ENCODE results near the gene ALDH16A1.
"Not testable (repeated sequence)": the region's sequence is repeated elsewhere in the genome, so short reads cannot be mapped to it uniquely, and the experiment has no call there.

ALDH16A1 gene

DNA sequence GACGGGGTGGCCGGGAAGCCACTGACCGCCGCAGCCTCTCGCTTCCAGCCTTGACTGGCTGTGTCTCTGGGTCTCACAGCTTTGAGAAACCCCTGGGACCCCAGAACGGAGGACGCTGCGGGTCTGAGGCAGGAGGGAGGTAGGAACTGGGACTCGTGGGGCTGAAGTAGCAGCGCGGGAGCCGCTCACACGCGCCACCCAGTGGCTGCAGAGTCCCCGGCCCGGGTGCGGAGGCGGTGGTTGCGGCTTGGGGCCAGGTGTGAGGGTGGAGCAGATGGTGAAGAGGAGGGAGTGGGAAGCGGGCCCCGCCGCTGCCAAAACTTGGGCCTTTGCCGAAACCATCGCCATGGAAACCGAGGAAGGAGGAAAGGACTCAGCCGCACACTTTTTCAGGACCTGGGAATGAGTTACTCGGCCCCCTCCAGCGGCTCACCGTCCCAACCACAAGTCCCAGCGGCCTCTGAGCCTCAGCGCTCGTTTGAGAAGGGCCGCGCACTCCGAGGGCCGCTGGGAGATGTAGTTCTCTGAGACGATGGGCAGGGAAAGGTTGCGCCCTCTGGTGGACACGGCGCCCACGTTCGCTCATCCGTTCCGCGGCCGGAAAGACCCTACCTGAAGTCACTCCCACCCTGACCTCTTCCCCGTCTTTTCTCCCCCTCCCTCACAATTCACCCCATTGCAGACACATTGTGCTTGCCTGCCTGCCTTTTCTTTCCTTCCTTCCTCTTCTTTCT lies 9.5 kb upstream of the ALDH16A1 start:
- H3K27ac Mint-ChIP-seq = no peak overlapping the region
- peaks cover 43% of the 10 kb centered on the region for H3K27me3 Mint-ChIP-seq (ENCODE audit: low read depth, poor library complexity)
- H3K4me1 Mint-ChIP-seq = peaks cover 43% of the 10 kb centered on the region
- peak; percentile 96 for DNase-seq
- H3K4me3 Mint-ChIP-seq = peak overlapping the region; percentile 82
- TF ChIP-seq, protein P1, sequence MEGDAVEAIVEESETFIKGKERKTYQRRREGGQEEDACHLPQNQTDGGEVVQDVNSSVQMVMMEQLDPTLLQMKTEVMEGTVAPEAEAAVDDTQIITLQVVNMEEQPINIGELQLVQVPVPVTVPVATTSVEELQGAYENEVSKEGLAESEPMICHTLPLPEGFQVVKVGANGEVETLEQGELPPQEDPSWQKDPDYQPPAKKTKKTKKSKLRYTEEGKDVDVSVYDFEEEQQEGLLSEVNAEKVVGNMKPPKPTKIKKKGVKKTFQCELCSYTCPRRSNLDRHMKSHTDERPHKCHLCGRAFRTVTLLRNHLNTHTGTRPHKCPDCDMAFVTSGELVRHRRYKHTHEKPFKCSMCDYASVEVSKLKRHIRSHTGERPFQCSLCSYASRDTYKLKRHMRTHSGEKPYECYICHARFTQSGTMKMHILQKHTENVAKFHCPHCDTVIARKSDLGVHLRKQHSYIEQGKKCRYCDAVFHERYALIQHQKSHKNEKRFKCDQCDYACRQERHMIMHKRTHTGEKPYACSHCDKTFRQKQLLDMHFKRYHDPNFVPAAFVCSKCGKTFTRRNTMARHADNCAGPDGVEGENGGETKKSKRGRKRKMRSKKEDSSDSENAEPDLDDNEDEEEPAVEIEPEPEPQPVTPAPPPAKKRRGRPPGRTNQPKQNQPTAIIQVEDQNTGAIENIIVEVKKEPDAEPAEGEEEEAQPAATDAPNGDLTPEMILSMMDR (IDR thresholded peaks at IDR 0.05) = peak; percentile 80
- no peaks in the 10 kb centered on the region for H3K9me3 Mint-ChIP-seq
- peaks cover 18% of the 10 kb centered on the region for H3K36me3 Mint-ChIP-seq (ENCODE audit: low read depth)

DNA sequence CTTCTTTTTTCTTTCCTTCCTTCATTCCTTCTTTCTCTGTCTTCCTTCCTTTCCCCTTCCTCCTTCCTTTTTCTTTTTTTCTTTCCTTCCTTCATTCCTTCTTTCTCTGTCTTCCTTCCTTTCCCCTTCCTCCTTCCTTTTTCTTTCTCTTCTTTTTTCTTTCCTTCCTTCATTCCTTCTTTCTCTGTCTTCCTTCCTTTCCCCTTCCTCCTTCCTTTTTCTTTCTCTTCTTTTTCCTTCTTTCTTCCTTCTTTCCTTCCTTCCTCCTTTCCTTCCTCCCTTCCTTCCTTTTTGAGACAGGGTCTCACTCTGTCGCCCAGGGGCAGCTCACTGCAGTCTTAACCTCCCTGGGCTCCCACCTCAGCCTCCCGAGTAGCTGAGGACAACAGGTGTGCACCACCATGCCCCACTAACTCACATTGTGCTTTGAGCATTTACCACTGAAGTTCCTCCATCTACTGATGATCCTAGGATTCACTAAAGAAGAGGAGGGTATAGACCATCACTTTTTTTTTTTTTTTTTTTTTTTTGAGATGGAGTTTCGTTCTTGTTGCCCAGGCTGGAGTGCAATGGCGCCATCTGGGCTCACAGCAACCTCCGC lies 8.8 kb upstream of the ALDH16A1 start:
- H3K36me3 Mint-ChIP-seq (ENCODE audit: low read depth) = peaks cover 25% of the 10 kb centered on the region
- not testable (repeated sequence) for H3K27ac Mint-ChIP-seq, DNase-seq, H3K9me3 Mint-ChIP-seq
- H3K27me3 Mint-ChIP-seq (ENCODE audit: low read depth, poor library complexity) = peaks cover 37% of the 10 kb centered on the region
- peak overlapping the region; percentile 82 for H3K4me3 Mint-ChIP-seq
- peaks cover 43% of the 10 kb centered on the region for H3K4me1 Mint-ChIP-seq

DNA sequence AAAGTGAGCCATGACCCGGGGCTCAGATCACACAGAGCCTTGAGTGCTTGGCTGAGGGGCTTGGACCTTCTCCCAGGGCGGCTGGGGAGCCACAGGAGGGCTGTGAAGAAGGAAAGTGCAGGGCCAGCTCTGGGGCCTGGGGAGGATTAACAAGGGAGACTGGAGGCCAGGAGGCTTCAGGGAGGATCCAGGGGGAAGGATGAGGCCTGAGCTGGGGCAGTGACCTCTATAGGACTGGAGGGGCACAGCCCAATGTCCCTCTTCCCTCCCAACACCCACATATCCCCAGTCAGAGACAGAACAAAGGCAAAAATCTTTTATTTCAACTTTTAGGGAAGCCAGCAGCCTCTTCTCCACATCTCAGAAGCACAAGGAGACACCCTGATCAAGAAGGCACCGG lies 7.0 kb upstream of the ALDH16A1 start:
- H3K9me3 Mint-ChIP-seq = no peaks in the 10 kb centered on the region
- H3K4me3 Mint-ChIP-seq = no peak overlapping the region
- H3K4me1 Mint-ChIP-seq = peaks cover 43% of the 10 kb centered on the region

DNA sequence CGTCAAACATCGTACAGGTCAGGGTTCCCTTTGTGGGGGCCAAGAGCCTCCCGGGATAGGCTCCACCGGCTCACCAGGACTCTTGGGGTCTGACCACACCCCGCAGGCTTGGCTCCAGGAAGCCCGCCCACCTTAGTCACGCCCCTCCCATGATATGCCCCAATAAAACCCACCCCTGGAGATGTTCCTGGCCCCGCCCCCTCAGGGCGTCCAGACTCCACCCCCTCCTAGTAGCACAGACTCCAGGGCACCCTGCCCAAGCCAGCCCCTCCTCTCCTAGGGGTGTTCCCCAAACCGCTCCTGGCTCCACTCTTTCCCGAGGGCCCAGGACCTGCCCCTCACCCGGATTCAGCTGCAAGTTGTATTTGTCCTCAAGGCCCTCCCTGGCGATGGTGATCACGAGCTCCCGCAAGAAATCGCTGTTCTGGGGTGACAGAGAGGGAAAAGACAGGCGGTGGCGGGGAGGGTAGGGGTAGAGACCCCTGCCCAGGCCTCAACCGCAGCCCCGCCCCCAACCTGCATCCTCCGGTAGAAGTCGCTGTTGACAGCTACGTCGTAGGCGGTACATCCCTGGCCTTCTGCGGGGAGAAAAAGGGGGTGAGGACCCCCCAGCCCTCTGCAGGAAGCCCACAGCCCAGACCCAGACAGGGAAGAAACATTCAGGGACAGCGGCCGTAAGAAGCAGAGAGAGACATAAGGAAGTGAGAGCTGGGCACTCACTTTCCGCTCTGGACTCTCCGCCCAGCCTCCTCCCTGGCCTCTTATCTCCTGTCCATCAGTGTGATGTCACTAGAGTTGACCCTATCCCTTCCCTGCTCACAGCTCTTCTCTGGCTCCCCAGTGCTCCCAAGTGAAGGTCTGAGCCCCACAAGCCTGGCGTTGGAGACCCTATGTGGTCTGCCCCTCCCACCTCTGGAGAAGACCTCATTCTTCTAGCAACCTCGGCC lies 5.3 kb upstream of the ALDH16A1 start:
- DNase-seq = peak; percentile 51
- no peak overlapping the region for H3K4me3 Mint-ChIP-seq
- peaks cover 3% of the 10 kb centered on the region for H3K27me3 Mint-ChIP-seq (ENCODE audit: low read depth, poor library complexity)
- no peak overlapping the region for H3K27ac Mint-ChIP-seq
- H3K36me3 Mint-ChIP-seq (ENCODE audit: low read depth) = peaks cover 45% of the 10 kb centered on the region
- H3K4me1 Mint-ChIP-seq = peaks cover 39% of the 10 kb centered on the region
- no peaks in the 10 kb centered on the region for H3K9me3 Mint-ChIP-seq
- TF ChIP-seq, protein P1 (IDR thresholded peaks at IDR 0.05) = no peak

More for the DNA sequence above, 7.0 kb upstream of the ALDH16A1 start:
- DNase-seq = no peak
- H3K36me3 Mint-ChIP-seq (ENCODE audit: low read depth) = peaks cover 41% of the 10 kb centered on the region
- TF ChIP-seq, protein P1 (IDR thresholded peaks at IDR 0.05) = no peak
- H3K27me3 Mint-ChIP-seq (ENCODE audit: low read depth, poor library complexity) = peaks cover 19% of the 10 kb centered on the region
- peak overlapping the region; percentile 87 for H3K27ac Mint-ChIP-seq

DNA sequence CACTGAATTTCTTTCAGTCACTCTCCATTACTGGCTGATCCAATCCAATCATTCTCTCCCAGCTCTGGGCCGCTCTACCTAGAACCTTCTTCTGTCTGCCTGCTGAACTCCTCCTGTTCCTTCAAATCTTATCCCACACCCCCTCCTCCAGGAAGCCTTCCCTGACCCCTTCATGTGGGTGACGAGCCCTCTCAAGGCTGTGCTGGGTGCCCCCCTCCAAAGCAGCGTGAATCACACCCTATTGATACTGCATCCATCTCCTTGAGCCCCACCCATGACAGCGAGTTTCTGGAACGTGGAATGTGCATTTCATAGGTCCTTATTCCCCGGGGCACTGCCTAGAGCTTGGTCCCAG lies 4.6 kb upstream of the ALDH16A1 start:
- peaks cover 45% of the 10 kb centered on the region for H3K36me3 Mint-ChIP-seq (ENCODE audit: low read depth)
- H3K9me3 Mint-ChIP-seq = no peaks in the 10 kb centered on the region
- peak overlapping the region; percentile 76 for H3K4me3 Mint-ChIP-seq
- no peak for DNase-seq
- H3K27ac Mint-ChIP-seq = peak overlapping the region; percentile 76
- peaks cover 39% of the 10 kb centered on the region for H3K4me1 Mint-ChIP-seq
- peaks cover 4% of the 10 kb centered on the region for H3K27me3 Mint-ChIP-seq (ENCODE audit: low read depth, poor library complexity)
- TF ChIP-seq, protein P1 (IDR thresholded peaks at IDR 0.05) = no peak

DNA sequence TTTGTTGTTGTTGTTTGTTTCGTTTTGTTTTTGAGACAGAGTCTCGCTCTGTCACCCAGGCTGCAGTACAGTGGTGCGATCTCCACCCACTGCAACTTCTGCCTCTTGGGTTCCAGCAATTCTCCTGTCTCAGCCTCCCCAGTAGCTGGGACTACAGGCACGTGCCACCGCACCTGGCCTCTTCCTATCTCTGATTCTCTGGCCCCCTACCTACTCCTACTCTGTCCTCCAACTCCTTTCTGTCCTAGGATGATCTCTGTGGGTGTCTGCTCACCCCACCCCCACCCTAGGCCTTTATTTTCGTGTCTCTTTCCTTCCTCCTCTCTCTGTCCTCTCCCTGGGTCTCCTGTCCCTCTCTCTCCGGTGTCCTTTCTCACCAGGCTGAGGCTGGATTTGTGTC lies 2.6 kb upstream of the ALDH16A1 start:
- H3K27me3 Mint-ChIP-seq (ENCODE audit: low read depth, poor library complexity) = peaks cover 7% of the 10 kb centered on the region
- H3K9me3 Mint-ChIP-seq = no peaks in the 10 kb centered on the region
- peaks cover 45% of the 10 kb centered on the region for H3K36me3 Mint-ChIP-seq (ENCODE audit: low read depth)
- H3K4me1 Mint-ChIP-seq = peaks cover 50% of the 10 kb centered on the region
- TF ChIP-seq, protein P1 (IDR thresholded peaks at IDR 0.05) = no peak
- no peak overlapping the region for H3K27ac Mint-ChIP-seq
- no peak for DNase-seq
- peak overlapping the region; percentile 96 for H3K4me3 Mint-ChIP-seq

All from nephron progenitor cell (in vitro differentiated cells).